DOHH2 (cell line): ENCODE data around the gene IQCM.

Source experiments
- H3F3A ChIP-seq: fragments of 200-600 bp; sonication (generic), shearing (Covaris generic); 2 replicates; pipeline ENCODE4 v1.6.0; 2016; ENCODE audit warnings: antibody characterized with exemption, mild to moderate bottlenecking; ENCODE audit not compliant: control insufficient read depth, insufficient read depth
- H3K27ac ChIP-seq: fragments of 200-600 bp; sonication (generic); 2 replicates; pipeline ENCODE4 v1.5.1; 2014; ENCODE audit warnings: low read depth, mild to moderate bottlenecking, low read length, moderate library complexity
- H3K27me3 ChIP-seq: fragments of 200-600 bp; sonication (generic); 2 replicates; pipeline ENCODE4 v1.6.1; 2014; ENCODE audit warnings: mild to moderate bottlenecking, low read length, mixed read lengths; ENCODE audit not compliant: control insufficient read depth
- H3K36me3 ChIP-seq: fragments of 200-600 bp; sonication (generic); 2 replicates; pipeline ENCODE4 v1.6.1; 2014; ENCODE audit warnings: mild to moderate bottlenecking, low read length, moderate library complexity, mixed read lengths; ENCODE audit not compliant: control insufficient read depth
- H3K4me1 ChIP-seq: fragments of 200-600 bp; sonication (generic); 2 replicates; pipeline ENCODE4 v1.6.1; 2014; ENCODE audit warnings: mild to moderate bottlenecking, low read length, mixed read lengths; ENCODE audit not compliant: control insufficient read depth
- H3K4me2 ChIP-seq: fragments of 200-600 bp; sonication (generic); 2 replicates; pipeline ENCODE4 v1.6.0; 2014; ENCODE audit warnings: mild to moderate bottlenecking, low read length, moderate library complexity
- H3K4me3 ChIP-seq: fragments of 200-600 bp; sonication (generic); 2 replicates; pipeline ENCODE4 v1.5.1; 2014; ENCODE audit warnings: mild to moderate bottlenecking, low read length, mixed read lengths
- H3K79me2 ChIP-seq: fragments of 200-600 bp; sonication (generic); 2 replicates; pipeline ENCODE4 v1.6.1; 2014; ENCODE audit warnings: mild to moderate bottlenecking, low read length, mixed read lengths; ENCODE audit not compliant: control insufficient read depth
- H3K9me2 ChIP-seq: fragments of 200-600 bp; sonication (generic); replicated peaks from 2 replicates; pipeline ENCODE4 v1.6.1; 2014; ENCODE audit warnings: mild to moderate bottlenecking, low read length, mixed read lengths; ENCODE audit not compliant: control insufficient read depth
- H3K9me3 ChIP-seq: fragments of 200-600 bp; sonication (generic); 2 replicates; pipeline ENCODE4 v1.6.1; 2014; ENCODE audit warnings: antibody characterized with exemption, low read length, mixed read lengths; ENCODE audit not compliant: control insufficient read depth, insufficient read depth
- H4K20me1 ChIP-seq: fragments of 200-600 bp; sonication (generic); 2 replicates; pipeline ENCODE4 v1.6.0; 2014; ENCODE audit warnings: low read depth, mild to moderate bottlenecking, antibody characterized with exemption, low read length, moderate library complexity; ENCODE audit not compliant: control insufficient read depth, insufficient read depth
- EZH2phosphoT487 ChIP-seq: fragments of 200-600 bp; sonication (generic); IDR thresholded peaks from 2 replicates; pipeline ENCODE4 v1.6.1; 2017; ENCODE audit warnings: borderline replicate concordance, mild to moderate bottlenecking, antibody characterized with exemption, low read length, moderate library complexity, mixed read lengths
- TF ChIP-seq, protein P1 (sequence below): fragments of 200-600 bp; sonication (generic); IDR thresholded peaks from one replicate; pipeline ENCODE4 v1.5.1; 2014; ENCODE audit warnings: antibody characterized with exemption, mild to moderate bottlenecking, low read depth, low read length; ENCODE audit not compliant: poor library complexity, severe bottlenecking

The IQCM gene

DNA sequence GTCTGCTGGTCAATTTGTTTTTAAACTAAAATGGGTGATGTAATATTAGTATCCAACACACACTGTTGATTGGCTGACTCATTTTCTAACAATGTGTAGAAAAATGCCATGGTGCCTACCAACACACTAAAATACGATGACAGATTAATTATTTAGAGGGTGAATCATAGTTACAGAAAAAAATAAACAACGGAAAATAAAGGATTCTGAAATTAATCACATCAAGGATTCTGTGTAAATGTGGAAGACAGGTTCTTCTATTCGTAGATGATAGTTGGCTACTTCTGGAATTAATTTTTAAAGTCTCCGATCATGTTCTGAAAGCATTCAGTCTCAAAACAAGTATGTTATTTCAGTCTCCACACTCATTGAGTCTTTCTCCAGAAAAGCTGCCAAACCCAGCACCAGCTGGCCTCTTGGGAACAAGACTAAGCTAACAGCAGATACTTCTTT lies 8.2 kb upstream of the IQCM start:
- Histone ChIP-seq H3K27me3 (no peaks in the 10 kb centered on the region), H3F3A (no peaks in the 10 kb centered on the region), H3K79me2 (no peaks in the 10 kb centered on the region), H3K36me3 (no peaks in the 10 kb centered on the region), H3K4me1 (no peaks in the 10 kb centered on the region), H3K4me2 (no peak overlapping the region), H3K9me3 (no peaks in the 10 kb centered on the region), H4K20me1 (no peaks in the 10 kb centered on the region), H3K9me2 (no peaks in the 10 kb centered on the region), H3K4me3 (no peak overlapping the region), H3K27ac (no peak overlapping the region)
- TF ChIP-seq, protein P1, sequence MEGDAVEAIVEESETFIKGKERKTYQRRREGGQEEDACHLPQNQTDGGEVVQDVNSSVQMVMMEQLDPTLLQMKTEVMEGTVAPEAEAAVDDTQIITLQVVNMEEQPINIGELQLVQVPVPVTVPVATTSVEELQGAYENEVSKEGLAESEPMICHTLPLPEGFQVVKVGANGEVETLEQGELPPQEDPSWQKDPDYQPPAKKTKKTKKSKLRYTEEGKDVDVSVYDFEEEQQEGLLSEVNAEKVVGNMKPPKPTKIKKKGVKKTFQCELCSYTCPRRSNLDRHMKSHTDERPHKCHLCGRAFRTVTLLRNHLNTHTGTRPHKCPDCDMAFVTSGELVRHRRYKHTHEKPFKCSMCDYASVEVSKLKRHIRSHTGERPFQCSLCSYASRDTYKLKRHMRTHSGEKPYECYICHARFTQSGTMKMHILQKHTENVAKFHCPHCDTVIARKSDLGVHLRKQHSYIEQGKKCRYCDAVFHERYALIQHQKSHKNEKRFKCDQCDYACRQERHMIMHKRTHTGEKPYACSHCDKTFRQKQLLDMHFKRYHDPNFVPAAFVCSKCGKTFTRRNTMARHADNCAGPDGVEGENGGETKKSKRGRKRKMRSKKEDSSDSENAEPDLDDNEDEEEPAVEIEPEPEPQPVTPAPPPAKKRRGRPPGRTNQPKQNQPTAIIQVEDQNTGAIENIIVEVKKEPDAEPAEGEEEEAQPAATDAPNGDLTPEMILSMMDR: no peak
- no peak for TF ChIP-seq EZH2phosphoT487

DNA sequence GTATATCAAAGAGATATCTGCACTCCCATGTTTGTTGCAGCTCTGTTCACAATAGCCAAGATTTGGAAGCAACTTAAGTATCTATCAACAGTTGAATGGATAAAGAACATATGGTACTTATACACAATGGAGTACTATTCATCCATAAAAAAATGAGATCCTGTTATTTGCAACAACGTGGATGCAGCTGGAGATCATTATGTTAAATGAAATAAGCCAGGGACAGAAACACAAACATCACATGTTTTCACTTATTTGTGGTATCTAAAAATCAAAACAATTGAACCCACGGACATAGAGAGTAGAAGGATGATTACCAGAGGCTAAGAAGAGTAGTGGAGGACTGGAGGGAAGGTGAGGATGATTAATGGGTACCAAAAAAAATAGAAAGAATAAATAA lies 14.2 kb downstream of the IQCM start:
- no peaks in the 10 kb centered on the region for H3K79me2 ChIP-seq
- no peaks in the 10 kb centered on the region for H3K9me3 ChIP-seq
- no peak overlapping the region for H3K27ac ChIP-seq
- H3K4me2 ChIP-seq: no peak overlapping the region
- H4K20me1 ChIP-seq: no peaks in the 10 kb centered on the region
- H3K36me3 ChIP-seq: no peaks in the 10 kb centered on the region
- no peak overlapping the region for H3K4me3 ChIP-seq
- H3F3A ChIP-seq: no peaks in the 10 kb centered on the region
- H3K9me2 ChIP-seq: no peaks in the 10 kb centered on the region
- no peaks in the 10 kb centered on the region for H3K4me1 ChIP-seq
- no peak for TF ChIP-seq EZH2phosphoT487
- TF ChIP-seq, protein P1: no peak
- H3K27me3 ChIP-seq: no peaks in the 10 kb centered on the region

DNA sequence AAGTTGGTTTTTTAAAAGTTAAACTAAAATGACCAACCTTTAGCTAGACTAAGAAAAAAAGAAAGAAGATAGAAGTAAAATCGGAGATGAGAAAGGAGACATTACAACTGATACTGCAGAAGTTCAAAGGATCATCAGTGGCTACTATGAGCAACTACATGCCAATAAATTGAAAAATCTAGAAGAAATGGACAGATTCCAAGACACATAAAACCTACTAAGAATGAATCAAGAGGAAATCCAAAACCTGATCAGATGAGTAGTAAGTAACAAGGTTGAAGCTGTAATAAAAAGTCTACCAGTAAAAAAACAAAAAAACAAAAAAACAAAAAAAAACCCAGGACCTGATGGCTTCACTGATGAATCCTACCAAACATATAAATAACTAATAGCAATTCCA lies 16.1 kb downstream of the IQCM start:
- Histone ChIP-seq H3K4me1 (no peaks in the 10 kb centered on the region), H3K9me2 (no peaks in the 10 kb centered on the region), H3K4me2 (no peak overlapping the region), H3K27ac (no peak overlapping the region), H3K4me3 (no peak overlapping the region), H3K79me2 (no peaks in the 10 kb centered on the region), H3K9me3 (no peaks in the 10 kb centered on the region), H3K27me3 (no peaks in the 10 kb centered on the region), H3F3A (no peaks in the 10 kb centered on the region), H4K20me1 (no peaks in the 10 kb centered on the region), H3K36me3 (no peaks in the 10 kb centered on the region)
- no peak for TF ChIP-seq EZH2phosphoT487
- TF ChIP-seq, protein P1: no peak

DNA sequence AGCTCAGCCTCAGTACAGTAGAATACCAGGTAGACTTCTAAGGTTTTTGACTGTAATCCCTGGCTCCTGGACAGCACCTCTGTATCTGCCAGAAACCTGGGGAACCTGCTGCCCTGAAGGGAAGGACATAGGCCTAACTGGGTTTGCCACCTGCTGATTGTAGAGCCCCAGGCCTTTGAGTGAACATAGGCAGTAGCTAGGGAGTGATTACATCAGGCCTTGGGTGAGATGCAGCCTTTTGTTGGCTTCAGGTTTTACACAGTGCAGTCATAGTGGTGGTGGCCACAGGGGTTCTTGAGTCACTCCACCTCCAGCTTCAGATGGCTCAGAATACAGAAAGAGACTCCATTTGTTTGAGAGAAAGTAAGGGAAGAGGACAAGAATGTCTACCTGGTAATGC lies 19.3 kb downstream of the IQCM start:
- Histone ChIP-seq H3K4me1 (no peaks in the 10 kb centered on the region), H3K4me2 (no peak overlapping the region), H3K9me2 (no peaks in the 10 kb centered on the region), H4K20me1 (no peaks in the 10 kb centered on the region), H3K36me3 (no peaks in the 10 kb centered on the region), H3K9me3 (no peaks in the 10 kb centered on the region), H3K27ac (no peak overlapping the region), H3K4me3 (no peak overlapping the region), H3K79me2 (no peaks in the 10 kb centered on the region), H3F3A (no peaks in the 10 kb centered on the region), H3K27me3 (no peaks in the 10 kb centered on the region)
- TF ChIP-seq EZH2phosphoT487: no peak
- TF ChIP-seq, protein P1: no peak
